ENCODE data around the gene RAC3.

Gene RAC3

DNA sequence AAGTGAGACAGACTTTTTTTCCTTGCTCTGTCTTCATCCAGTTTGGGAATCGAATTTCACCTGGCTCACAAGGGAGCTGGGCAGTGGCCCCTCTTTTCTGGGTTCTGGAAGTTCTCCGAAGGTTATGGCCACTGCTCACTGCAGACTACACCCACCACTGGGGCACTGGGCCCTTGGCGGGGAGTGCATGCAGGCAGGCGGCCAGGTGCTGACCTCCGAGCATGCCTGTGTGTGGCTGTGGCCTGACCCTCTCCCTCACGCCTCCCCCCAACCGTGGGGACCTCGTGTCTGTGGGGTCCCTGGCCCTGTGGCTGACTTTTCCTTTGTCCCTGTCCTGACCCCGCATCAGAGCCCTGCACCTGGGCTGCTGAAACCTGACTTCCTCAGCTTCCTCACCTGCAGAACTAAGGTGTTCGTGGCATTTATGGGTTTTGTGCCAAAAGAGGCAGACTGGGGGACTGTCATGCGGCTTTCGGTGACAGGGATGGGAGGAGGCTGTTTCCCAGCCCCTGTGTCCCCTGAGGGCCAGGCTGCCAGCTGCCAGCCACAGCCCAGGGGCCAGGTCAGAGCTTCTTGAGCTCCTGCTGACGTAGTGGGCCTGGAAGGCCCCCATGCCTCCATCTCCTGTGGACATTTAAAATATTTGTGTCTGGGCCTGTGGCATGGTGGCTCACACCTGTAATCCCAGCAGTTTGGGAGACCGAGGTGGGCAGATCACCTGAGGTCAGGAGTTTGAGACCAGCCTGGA, 32.6 kb upstream of the RAC3 start:
- Histone ChIP-seq H3K36me3 (no peaks in the 10 kb centered on the region; the same call in 1 of the 2 replicates), H3K4me3 (ENCODE audit: low read depth, low read length) (no peak overlapping the region), H3K4me1 (peaks cover 10% of the 10 kb centered on the region), H3K27me3 (no peaks in the 10 kb centered on the region), H3K9me3 (no peaks in the 10 kb centered on the region)
- DNase-seq, result no peak
- TF ChIP-seq, protein P1, sequence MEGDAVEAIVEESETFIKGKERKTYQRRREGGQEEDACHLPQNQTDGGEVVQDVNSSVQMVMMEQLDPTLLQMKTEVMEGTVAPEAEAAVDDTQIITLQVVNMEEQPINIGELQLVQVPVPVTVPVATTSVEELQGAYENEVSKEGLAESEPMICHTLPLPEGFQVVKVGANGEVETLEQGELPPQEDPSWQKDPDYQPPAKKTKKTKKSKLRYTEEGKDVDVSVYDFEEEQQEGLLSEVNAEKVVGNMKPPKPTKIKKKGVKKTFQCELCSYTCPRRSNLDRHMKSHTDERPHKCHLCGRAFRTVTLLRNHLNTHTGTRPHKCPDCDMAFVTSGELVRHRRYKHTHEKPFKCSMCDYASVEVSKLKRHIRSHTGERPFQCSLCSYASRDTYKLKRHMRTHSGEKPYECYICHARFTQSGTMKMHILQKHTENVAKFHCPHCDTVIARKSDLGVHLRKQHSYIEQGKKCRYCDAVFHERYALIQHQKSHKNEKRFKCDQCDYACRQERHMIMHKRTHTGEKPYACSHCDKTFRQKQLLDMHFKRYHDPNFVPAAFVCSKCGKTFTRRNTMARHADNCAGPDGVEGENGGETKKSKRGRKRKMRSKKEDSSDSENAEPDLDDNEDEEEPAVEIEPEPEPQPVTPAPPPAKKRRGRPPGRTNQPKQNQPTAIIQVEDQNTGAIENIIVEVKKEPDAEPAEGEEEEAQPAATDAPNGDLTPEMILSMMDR (IDR thresholded peaks at IDR 0.05; ENCODE audit: low read depth, low read length), result no peak

DNA sequence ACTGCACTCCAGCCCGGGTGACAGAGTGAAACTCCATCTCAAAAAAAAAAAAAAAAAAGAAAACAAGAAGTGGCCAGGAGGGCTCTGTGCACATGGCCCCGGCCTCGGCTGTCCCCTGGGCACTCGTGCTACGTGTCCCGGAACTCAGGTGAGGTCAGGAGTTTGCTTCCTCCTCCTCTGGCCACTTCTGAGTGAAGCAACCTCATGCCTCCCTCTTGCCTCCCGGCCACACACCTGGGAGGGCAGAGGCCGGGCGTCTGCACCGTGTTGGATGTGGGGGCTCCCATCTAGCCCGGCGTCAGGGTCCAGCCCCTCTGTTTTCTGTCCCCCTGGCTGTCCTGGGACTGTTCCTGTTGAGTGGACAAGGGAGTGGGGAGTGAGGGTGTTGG, 31.9 kb upstream of the RAC3 start:
- Histone ChIP-seq H3K4me3 (ENCODE audit: low read depth, low read length) (no peak overlapping the region), H3K4me1 (peaks cover 13% of the 10 kb centered on the region), H3K9me3 (no peaks in the 10 kb centered on the region), H3K27me3 (no peaks in the 10 kb centered on the region), H3K36me3 (no peaks in the 10 kb centered on the region; the same call in 1 of the 2 replicates)
- TF ChIP-seq, protein P1 (IDR thresholded peaks at IDR 0.05; ENCODE audit: low read depth, low read length), result no peak
- DNase-seq, result no peak

DNA sequence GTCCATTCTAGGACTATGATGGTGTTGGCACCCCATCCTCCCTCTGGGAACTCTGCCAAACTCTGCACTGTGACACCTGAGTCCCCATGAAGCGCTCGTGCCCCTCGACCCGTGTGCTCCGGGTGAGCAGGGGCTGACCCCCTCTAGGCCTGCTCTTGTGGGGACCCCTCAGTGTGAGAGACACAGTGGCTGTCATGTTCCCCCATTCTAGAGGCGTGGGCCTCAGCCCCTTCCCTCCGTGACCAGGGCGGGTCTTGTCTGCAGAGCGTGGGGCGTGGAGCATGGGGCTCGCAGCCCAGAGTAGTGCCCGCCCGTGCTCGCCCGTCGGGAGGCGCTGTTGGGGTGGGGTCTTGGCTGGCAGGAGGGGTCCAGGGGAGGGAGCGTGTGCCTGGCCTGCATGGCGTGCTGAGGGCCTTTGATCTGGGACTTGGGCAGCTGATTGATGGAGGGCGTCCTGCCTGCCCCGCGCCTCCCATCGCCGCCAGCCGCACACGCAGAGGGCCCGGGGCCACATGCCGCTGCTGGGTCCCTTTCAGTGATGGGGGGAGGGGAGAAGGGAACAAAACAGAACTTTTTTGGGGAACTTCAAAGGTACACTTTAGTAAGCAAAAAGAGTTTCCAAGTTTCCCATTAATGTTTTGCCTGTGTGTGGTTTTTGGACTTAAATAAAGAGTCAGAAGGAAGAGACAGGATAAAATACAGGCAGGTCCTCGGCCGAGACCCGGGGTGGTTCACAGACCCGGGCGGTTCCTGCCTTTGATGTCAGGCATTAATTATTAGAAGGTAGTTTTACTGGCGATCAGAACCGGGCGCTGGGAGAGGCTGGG, 31.3 kb upstream of the RAC3 start:
- H3K4me1 ChIP-seq, result peaks cover 13% of the 10 kb centered on the region
- no peak for DNase-seq
- no peaks in the 10 kb centered on the region for H3K27me3 ChIP-seq
- H3K9me3 ChIP-seq, result no peaks in the 10 kb centered on the region
- H3K36me3 ChIP-seq, result no peaks in the 10 kb centered on the region; the same call in 1 of the 2 replicates
- TF ChIP-seq, protein P1 (IDR thresholded peaks at IDR 0.05; ENCODE audit: low read depth, low read length), result no peak
- no peak overlapping the region for H3K4me3 ChIP-seq (ENCODE audit: low read depth, low read length)

DNA sequence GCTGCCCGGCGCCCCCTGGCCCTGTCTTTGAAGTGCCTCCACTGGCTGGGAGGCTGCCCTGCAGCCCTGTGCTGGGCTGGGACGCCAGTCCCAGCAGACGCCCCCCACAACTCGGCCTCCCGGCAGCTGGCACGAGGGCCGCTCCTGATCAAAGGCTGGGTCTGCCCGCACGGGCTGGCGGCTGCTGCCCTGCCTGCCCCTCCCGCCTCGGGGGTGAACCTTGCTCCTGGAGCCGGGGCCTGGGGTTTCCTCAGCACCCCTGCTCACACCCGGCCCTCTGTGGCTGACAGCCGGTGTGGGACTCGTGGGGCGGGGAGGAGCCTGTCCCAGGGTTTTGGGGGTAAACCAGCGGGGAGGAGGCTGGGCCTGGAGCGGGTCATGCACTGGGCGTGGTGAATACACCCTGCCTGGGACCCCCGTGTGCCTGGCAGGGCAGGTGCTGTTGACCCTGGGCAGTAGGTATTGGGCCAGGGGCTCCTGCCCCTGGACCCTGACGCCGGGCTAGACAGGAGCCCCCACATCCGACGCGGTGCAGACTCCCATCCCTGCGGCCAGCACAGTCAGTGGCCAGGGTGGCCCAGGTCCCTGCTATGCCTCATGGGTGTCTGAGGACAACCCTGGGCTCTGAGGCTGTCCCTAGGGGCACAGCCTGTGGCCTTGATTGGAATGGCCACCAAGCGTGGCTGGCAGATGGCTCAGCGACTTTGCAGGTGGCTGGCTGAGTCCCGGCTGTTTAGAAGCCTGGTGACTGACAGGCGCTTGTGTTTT, 30.5 kb upstream of the RAC3 start:
- TF ChIP-seq, protein P1 (IDR thresholded peaks at IDR 0.05; ENCODE audit: low read depth, low read length), result no peak
- no peak for DNase-seq
- Histone ChIP-seq H3K4me1 (peaks cover 15% of the 10 kb centered on the region), H3K9me3 (no peaks in the 10 kb centered on the region), H3K27me3 (no peaks in the 10 kb centered on the region), H3K36me3 (no peaks in the 10 kb centered on the region; the same call in 1 of the 2 replicates), H3K4me3 (ENCODE audit: low read depth, low read length) (no peak overlapping the region)

DNA sequence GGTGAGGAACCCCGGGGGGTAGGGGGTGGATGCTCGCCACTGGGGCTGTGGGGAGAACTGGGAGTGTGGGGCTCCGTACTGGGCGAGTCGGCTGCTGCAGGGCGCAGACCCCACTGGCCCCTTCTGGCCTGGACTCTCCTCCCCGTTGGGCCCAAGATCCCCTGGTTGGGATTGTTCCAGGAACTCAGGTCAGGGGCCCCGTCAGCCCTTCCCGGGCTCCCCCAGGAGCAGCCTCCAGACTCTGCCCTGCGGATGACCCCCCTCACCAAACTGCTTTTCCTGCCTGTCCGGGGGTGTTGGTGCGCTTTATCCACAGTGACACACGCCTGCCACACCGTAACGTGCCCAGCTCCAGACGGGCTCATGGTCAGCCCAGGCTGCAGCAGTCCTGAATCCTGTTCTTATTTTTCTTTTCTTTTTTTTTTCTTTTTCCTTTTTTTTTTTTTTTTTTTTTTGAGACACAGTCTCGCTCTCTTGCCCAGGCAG, 29.9 kb upstream of the RAC3 start:
- H3K4me1 ChIP-seq, result peaks cover 19% of the 10 kb centered on the region
- H3K36me3 ChIP-seq, result no peaks in the 10 kb centered on the region; the same call in 1 of the 2 replicates
- DNase-seq, result no peak
- no peaks in the 10 kb centered on the region for H3K9me3 ChIP-seq
- no peak overlapping the region for H3K4me3 ChIP-seq (ENCODE audit: low read depth, low read length)
- H3K27me3 ChIP-seq, result no peaks in the 10 kb centered on the region
- TF ChIP-seq, protein P1 (IDR thresholded peaks at IDR 0.05; ENCODE audit: low read depth, low read length), result no peak
